ENCODE measurements around the gene SLC39A5. TPM values are rescaled to one million over a fixed set of nuclear protein-coding genes. Genes with fewer than 3 reads are reported as not detected.

SLC39A5 gene
- total RNA-seq, 1 donor from 2014 or later = not detected

Other genes starting within 250 kb of the SLC39A5 start
- 29.7 TPM for gene SUOX, start 232.8 kb upstream of the SLC39A5 start, total RNA-seq
- gene IKZF4, start 209.0 kb upstream of the SLC39A5 start, total RNA-seq = 7.0 TPM
- gene RPS26, start 188.1 kb upstream of the SLC39A5 start, total RNA-seq = 34.6 TPM
- 4.8 TPM for gene ERBB3, start 149.9 kb upstream of the SLC39A5 start, total RNA-seq
- 68.0 TPM for gene PA2G4, start 125.5 kb upstream of the SLC39A5 start, total RNA-seq
- gene RPL41, start 113.4 kb upstream of the SLC39A5 start, total RNA-seq = 1,888 TPM
- gene ZC3H10, start 111.8 kb upstream of the SLC39A5 start, total RNA-seq = 5.8 TPM
- gene ESYT1, start 101.8 kb upstream of the SLC39A5 start, total RNA-seq = 27.0 TPM
- gene MYL6B, start 77.5 kb upstream of the SLC39A5 start, total RNA-seq = 42.7 TPM
- 513 TPM for gene MYL6, start 71.7 kb upstream of the SLC39A5 start, total RNA-seq
- 63.4 TPM for gene SMARCC2, start 40.6 kb upstream of the SLC39A5 start, total RNA-seq
- 48.1 TPM for gene RNF41, start 8.1 kb upstream of the SLC39A5 start, total RNA-seq
- 18.8 TPM for gene NABP2, start 5.7 kb upstream of the SLC39A5 start, total RNA-seq
- gene ANKRD52, start 28.3 kb downstream of the SLC39A5 start, total RNA-seq = 24.6 TPM
- 153 TPM for gene COQ10A, start 36.9 kb downstream of the SLC39A5 start, total RNA-seq
- 779 TPM for gene CS, start 70.3 kb downstream of the SLC39A5 start, total RNA-seq
- gene CNPY2, start 85.9 kb downstream of the SLC39A5 start, total RNA-seq = 31.2 TPM
- 38.6 TPM for gene PAN2, start 103.9 kb downstream of the SLC39A5 start, total RNA-seq
- gene IL23A, start 108.8 kb downstream of the SLC39A5 start, total RNA-seq = not detected
- 28.3 TPM for gene STAT2, start 130.1 kb downstream of the SLC39A5 start, total RNA-seq
- not detected for gene APOF, start 132.8 kb downstream of the SLC39A5 start, total RNA-seq
- 2.7 TPM for gene TIMELESS, start 219.4 kb downstream of the SLC39A5 start, total RNA-seq
- not detected for gene MIP, start 224.6 kb downstream of the SLC39A5 start, total RNA-seq
- gene SPRYD4, start 238.5 kb downstream of the SLC39A5 start, total RNA-seq = 2.9 TPM

Data from Right ventricle myocardium superior (tissue), 1 donor.